T47D (cell line): ENCODE data around the gene UTP20.

Experiments used
- DNase-seq, 2 experiments: peaks; one replicate each; pipeline versions ENCODE4 v3.0.0 to v3.0.0-alpha.2; 2011 to 2012; ENCODE audit warnings: low read depth in 1 of 2, low spot score in 1 of 2
- JUND ChIP-seq: IDR thresholded peaks from 2 replicates; pipeline ENCODE4 v1.6.1; 2012; ENCODE audit warnings: low read depth
- in situ Hi-C: cut with HindIII; loops from 2 replicates; pipeline ENCODE4 v1.10.0; 2016; ENCODE audit warnings: low sequenced_read_pairs, low pct_unique_long_range_greater_than_20kb

Gene UTP20

GRCh38 chr12:101297661-101298060, 17.8 kb downstream of the UTP20 start:
- no peak for TF ChIP-seq JUND
- no peak for DNase-seq
- in situ Hi-C loops = no loop called here

- TF ChIP-seq JUND = no peak
- no peak for DNase-seq
- in situ Hi-C loops = no loop called here
These were observed 18.5 kb downstream of the UTP20 start for GRCh38 chr12:101298426-101298825.

- no peak for DNase-seq
- in situ Hi-C loops = no loop called here
- no peak for TF ChIP-seq JUND
These were observed 19.4 kb downstream of the UTP20 start for GRCh38 chr12:101299346-101299745.

GRCh38 chr12:101299931-101300330, 20.0 kb downstream of the UTP20 start:
- in situ Hi-C loops = no loop called here
- no peak for DNase-seq
- TF ChIP-seq JUND = no peak

- no peak for DNase-seq
- in situ Hi-C loops = no loop called here
- no peak for TF ChIP-seq JUND
These were observed 22.8 kb downstream of the UTP20 start for GRCh38 chr12:101302741-101303140.

GRCh38 chr12:101305226-101305779, 25.4 kb downstream of the UTP20 start:
- DNase-seq = no peak
- in situ Hi-C loops = no loop called here
- TF ChIP-seq JUND = no peak

GRCh38 chr12:101305794-101306193, 25.9 kb downstream of the UTP20 start:
- no peak for DNase-seq
- in situ Hi-C loops = no loop called here
- no peak for TF ChIP-seq JUND

GRCh38 chr12:101322480-101322879, 42.6 kb downstream of the UTP20 start:
- in situ Hi-C loops = no loop called here
- DNase-seq = no peak
- no peak for TF ChIP-seq JUND

- in situ Hi-C loops = no loop called here
- DNase-seq = no peak
- TF ChIP-seq JUND = no peak
These were observed 43.4 kb downstream of the UTP20 start for GRCh38 chr12:101323255-101323654.

- no peak for TF ChIP-seq JUND
- in situ Hi-C loops = no loop called here
- DNase-seq = no peak
These were observed 45.7 kb downstream of the UTP20 start for GRCh38 chr12:101325590-101325989.

- no peak for DNase-seq
- TF ChIP-seq JUND = no peak
- in situ Hi-C loops = no loop called here
These were observed 47.1 kb downstream of the UTP20 start for GRCh38 chr12:101327051-101327450.

GRCh38 chr12:101327546-101327945, 47.6 kb downstream of the UTP20 start:
- DNase-seq = no peak

GRCh38 chr12:101328917-101329316, 49.0 kb downstream of the UTP20 start:
- no peak for DNase-seq
- in situ Hi-C loops = no loop called here
- no peak for TF ChIP-seq JUND

More at GRCh38 chr12:101327546-101327945, 47.6 kb downstream of the UTP20 start:
- in situ Hi-C loops = no loop called here
- TF ChIP-seq JUND = no peak

- in situ Hi-C loops = no loop called here
These were observed 50.7 kb downstream of the UTP20 start for GRCh38 chr12:101330631-101331030.

More at GRCh38 chr12:101330631-101331030, 50.7 kb downstream of the UTP20 start:
- no peak for DNase-seq
- TF ChIP-seq JUND = no peak
